ENCODE results near the gene NETO2.
"Not testable (repeated sequence)": the region's sequence is repeated elsewhere in the genome, so short reads cannot be mapped to it uniquely, and the experiment has no call there.

DNA sequence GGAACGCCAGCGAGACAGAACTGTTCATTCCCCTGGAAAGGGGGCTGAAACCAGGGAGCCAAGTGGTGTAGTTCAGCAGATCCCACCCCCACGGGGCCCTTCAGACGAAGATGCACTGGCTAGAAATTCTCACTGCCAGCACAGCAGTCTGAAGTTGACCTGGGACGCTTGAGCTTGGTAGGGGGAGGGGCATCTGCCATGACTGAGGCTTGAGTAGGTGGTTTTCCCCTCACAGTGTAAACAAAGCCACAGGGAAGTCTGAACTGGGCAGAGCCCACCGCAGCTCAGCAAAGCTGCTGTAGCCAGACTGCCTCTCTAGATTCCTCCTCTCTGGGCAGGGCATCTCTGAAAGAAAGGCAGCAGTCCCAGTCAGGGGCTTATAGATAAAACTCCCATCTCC lies 46.6 kb downstream of the NETO2 start:
- TF ChIP-seq, protein P1, sequence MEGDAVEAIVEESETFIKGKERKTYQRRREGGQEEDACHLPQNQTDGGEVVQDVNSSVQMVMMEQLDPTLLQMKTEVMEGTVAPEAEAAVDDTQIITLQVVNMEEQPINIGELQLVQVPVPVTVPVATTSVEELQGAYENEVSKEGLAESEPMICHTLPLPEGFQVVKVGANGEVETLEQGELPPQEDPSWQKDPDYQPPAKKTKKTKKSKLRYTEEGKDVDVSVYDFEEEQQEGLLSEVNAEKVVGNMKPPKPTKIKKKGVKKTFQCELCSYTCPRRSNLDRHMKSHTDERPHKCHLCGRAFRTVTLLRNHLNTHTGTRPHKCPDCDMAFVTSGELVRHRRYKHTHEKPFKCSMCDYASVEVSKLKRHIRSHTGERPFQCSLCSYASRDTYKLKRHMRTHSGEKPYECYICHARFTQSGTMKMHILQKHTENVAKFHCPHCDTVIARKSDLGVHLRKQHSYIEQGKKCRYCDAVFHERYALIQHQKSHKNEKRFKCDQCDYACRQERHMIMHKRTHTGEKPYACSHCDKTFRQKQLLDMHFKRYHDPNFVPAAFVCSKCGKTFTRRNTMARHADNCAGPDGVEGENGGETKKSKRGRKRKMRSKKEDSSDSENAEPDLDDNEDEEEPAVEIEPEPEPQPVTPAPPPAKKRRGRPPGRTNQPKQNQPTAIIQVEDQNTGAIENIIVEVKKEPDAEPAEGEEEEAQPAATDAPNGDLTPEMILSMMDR (conservative IDR thresholded peaks at IDR 0.05; ENCODE audit: low read length): not testable (repeated sequence)
- not testable (repeated sequence) for TF ChIP-seq EZH2phosphoT487 (IDR thresholded peaks at IDR 0.05; ENCODE audit: borderline replicate concordance, low read depth, low read length)

Measured in OCI-LY7 (cell line).